CD4-positive, alpha-beta T cell treated with Interferon alpha-2 for 1 hour (primary cell): Measurements from ENCODE around the gene WNT8B.

ENCODE experiments used
- DNase-seq, 2 donors: peaks; one replicate each; pipeline ENCODE4 v3.0.0-alpha.2; 2020 to 2022

The WNT8B gene, protein sequence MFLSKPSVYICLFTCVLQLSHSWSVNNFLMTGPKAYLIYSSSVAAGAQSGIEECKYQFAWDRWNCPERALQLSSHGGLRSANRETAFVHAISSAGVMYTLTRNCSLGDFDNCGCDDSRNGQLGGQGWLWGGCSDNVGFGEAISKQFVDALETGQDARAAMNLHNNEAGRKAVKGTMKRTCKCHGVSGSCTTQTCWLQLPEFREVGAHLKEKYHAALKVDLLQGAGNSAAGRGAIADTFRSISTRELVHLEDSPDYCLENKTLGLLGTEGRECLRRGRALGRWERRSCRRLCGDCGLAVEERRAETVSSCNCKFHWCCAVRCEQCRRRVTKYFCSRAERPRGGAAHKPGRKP

DNA sequence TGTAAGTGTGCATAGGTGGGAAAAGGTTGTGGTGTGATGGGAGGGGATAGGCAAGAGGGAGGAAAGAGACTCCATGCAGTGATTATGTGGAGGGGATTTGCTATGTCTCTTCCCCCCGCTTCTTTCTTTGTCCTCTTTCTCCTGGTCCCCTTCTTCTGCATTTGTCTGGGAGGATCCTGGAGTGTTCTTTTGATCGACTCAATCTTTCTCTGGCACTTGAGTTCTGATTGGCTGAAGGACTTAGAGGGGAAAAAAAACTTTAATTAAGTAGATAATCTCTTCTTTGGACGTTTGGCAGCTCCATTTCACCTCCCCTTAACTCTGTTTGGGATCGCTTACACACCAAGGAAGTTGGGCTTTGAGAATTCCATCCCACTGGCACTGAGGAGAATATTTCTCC lies at the start of gene WNT8B:
Gene WNT8B, plus strand, starts transcription at position 301 of the 400 bp plus-strand sequence. CDS start 160 bp downstream, outside the sequence.
- DNase-seq = no peak

DNA sequence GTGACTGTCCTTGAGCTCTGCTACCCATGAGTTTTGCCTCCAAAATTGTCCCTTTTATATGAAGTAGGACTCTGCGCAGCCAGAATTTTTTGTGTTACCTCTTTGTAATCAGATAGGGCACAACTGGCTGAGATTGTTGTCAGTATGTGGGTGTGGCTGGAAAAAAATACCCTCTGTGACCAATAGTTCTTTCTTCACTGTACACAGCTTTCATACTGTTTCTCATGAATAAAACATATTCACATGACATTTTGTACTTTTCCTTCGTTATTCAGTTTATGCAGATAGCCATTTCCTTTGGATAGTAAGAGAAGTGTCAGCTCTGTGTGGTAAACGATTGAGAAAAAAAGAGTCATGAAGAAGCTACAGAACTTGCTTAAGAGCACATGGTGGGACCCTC lies 49.6 kb upstream of the WNT8B start:
- DNase-seq = no peak

DNA sequence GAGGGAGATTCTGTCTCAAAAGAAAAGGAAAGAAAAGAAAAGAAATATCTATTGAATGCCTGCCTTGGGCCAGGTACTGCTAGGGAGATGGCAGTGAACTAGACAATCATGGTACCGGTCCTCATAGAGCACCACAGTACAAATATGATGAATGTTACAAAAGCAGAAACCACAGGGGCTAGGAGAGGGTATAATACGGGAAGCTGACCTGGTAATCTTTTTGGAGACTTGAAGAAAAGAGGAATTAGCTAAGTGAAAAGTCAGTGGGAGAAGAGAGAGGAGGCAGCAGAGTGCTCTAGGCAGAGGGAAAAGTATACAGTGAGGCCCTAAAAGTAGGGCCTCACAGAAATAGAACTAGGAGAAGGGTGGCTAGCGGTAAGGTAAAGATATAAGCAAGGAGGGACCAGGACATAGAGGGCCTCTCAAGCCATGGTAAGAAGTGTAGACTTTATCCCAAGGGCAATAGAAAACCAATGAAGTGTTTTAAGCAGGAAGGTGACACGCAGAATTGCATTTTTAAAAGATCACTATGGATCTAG lies 42.8 kb upstream of the WNT8B start:
- no peak for DNase-seq

DNA sequence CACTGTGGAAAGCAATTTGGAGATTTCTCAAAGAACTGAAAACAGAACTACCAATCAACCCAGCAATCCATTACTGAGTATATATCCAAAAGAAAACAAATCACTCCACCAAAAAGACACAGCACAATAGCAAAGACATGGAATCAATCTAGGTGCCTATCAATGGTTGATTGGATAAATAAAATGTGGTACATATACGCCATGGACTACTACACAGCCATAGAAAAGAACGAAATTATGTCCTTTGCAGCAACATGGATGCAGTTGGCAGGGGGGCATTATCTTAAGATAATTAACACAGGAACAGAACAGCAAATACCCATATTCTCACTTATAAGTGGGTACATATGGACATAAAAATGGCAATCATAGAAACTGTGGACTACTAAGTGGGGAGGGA lies 35.4 kb upstream of the WNT8B start:
- no peak for DNase-seq

DNA sequence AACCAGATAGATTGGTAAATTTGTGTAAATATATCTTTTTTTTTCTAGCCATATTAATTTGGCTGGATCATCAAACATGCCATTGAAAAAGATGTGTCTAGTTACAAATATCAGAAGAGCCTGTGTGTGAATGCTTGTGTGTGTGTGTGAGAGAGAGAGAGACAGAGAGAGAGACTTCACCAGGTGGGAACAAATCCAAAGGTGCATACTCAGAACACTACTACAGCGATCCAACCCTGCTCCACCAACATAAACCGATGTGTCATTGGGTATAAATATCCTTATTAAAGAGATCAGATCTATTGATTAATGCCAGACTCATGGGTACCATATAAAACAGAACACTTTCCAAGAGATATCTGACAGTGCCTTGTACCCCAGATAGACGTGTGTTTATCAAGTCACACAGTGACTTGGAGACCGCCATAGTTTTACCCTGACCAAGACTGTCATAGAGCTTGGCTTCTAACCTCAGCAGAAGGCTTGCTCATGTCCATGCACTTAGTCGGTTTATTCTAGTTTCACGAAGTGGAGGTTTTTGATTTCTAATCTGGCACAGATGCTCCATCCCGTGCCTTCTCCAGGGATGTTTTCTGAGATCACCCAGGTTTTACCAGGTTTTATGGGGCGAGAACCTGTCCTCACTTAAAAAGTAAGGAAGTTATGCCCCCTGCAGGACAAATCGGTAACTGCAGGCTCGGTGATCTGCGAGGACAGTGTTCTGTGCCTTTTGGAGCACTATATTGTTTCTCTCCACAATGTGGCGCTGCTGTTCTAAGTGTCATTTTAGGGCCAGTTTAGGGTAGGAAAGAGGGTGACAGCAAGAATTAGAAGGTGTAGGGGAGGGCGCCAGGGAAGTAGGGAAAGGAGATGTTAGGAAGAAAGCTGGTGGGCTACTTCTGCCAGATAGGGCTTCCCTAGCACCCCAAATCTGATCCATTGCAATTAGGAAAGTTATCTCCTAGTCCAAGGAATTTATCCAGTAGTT lies 29.3 kb upstream of the WNT8B start:
- DNase-seq = peak; percentile 90 to 95

DNA sequence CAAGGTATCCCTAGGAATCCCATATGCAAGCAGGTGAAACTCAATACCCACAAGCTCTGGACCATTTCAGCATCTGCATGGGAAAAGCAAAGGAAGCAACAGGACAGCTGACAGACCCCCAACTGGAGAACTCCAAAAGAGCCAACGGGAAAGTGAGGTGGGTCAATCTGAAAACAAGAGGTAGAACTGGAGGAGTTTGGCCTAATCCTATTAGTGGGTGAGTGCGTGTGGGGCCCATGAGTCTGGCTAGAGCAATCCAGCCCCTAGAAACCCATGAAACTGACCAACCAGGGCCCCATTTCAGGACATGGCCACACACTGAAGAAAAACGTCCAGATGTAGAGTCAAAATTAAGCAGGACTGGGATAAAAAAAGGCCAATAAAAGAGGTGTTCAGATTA lies 26.6 kb upstream of the WNT8B start:
- DNase-seq = no peak

DNA sequence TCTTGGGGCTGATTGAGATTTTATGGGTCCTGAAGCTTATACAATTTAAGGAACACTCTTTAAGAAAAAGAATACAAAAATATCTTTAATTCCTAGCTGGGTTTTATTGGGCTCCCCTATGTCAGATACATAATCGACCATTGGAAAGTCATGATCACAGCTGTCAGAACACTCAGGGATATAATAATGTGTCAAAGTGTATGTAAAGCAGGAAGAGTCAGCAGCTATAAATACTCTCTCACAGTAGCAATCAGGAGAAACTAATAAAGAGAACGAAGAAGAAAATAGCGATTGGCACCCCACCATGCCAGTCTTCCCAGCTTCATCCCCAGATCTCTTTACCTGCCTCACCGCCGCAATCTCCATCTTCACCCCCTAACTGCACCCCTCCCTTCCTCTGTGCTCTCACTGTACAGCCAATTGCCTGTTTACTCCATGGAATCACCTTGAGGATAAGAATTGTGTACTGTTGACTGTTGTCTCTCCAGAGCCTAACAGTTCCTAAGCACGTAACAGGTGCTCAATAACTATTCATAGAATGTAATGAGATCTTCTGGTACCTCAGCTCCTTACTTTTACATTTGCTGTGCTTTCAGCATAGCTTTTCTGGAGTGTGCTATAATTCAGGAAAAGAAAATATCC lies 24.0 kb upstream of the WNT8B start:
- no peak for DNase-seq

DNA sequence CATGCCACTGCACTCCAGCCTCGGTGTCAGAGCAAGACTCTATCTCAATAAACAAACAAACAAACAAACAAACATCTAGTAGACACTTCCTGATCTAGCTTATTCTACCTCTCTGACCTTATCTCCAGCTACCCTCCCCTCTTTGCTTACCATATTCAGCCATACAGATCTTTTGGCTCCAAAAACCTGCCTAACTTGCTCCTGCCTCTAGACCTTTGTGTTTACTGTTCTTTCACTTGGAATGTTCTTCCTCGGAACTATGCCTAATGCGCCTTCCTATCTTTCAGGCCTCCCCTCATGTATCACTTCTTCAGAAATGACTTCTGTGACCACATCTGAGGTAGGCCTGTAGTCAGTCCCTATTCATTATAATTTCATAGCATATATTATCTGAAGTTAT lies 20.3 kb upstream of the WNT8B start:
- DNase-seq = no peak

DNA sequence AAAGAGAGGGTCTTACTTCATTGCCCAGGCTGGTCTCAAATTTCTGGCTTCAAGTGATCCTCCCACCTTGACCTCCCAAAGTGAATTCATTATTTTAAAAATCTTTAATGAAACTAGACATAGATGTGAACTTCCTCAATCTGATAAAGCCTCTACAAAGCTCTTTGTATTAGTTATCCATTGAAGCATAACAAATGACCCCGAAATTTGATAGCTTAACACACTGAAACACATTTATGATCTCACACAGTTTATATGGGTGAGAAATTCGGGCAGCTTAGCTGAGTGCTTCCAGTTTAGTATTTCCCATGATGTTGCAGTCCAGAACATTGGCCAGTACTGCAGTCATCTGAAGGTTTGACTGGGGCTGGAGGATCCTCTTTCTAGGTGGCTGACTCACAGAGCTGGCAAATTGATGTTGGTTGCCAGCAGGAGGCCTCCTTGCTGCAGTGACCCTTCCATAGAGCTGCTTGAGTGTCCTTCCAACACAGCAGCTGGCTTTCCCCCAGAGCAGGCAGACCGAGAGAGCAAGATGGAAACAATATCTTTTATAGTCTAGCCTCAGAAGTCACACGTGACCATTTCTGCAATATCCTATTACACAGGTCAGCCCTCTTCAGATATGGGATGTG lies 16.6 kb upstream of the WNT8B start:
- no peak for DNase-seq

DNA sequence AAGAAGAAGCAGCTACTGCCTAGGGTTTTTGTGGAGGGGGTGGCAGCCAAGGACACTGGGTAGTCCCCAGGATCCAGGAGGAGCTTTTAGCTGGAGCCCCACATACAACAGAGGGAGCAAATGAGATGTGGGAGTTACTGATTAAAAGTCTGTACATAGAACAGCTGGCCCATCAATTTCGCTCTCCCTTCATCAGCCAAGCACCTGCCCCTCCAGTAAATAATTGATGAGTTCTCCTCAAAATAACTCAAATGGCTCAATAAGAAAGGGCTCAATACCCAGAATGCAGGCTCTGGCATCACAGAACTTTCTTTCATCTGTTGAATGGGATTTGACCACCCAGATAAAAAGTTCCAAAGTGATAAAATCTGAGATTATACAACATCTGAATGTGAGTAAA lies 15.1 kb upstream of the WNT8B start:
- no peak for DNase-seq

DNA sequence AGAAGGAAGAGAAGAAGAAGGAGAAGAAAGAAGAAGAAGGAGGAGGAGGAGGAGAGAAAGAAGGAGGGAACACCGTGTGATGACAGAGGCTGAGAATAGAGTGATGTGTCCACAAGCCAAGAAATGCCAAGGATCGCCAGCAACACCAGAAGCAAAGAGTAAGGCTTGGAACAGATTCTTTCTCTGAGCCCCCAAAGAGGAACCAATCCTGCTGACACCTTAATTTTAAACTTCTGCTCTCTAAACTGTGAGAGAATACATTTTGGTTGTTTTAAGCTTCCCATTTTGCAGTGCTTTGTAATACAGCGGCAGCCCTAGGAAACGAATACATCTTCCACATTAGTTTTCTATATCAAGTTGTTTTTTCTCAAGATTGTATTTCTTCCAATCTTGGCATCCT lies 13.9 kb upstream of the WNT8B start:
- DNase-seq = no peak

DNA sequence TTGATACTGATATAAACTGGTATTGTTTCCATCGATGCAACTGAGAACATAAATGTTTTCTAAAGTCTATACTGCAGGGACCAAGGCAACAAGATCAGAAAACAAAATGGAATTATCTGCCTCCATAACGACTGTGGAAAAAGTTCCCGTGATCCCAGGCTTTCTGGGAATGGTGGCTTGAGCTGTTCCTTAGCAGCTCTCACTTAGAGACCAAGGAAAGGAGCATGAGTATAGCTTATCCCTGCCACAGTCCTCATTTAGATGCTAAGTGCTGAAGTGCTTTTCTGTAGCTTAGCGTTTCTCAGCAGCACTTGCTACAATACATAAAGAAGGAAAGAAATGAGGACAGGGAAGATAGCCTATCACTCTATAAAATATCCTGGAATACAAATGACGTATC lies 5.5 kb downstream of the WNT8B start:
- no peak for DNase-seq

DNA sequence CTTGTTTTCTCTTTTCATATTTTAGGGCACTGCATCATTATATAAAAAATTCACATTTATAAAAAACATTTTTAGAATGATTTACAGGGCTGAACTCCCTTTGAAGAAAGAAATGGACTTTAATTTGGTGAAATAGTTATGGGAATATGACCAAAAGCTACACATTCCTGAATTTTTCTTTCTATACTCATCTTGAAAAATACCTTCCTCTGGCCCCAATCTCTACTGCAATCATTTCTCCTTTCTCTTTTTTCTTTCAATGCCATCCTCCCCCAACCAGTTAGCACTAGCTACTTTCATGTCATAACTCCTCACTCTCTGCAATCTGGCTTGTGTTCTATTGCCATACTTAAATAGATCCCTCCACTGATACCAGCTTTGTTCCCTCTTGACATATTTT lies 6.2 kb downstream of the WNT8B start:
- DNase-seq = no peak

DNA sequence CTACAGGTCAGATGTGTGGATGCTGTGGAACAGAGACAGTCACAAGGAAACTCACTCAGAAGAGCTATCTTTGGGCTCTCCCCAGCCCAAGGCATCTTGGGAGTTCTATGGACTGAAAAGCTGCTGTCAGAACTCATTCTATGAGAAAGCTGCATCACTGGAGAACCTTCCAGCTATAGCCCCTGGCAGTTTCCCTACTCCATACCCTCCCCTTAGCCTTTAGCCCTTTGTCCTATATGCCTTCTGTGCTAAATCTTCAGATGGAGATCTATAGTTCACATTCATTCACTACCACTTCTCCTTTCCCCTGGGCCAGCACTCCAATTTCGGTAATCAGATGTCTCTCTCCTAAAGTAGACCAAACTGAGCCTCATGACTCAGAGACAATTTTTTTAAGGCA lies 6.9 kb downstream of the WNT8B start:
- DNase-seq = no peak

DNA sequence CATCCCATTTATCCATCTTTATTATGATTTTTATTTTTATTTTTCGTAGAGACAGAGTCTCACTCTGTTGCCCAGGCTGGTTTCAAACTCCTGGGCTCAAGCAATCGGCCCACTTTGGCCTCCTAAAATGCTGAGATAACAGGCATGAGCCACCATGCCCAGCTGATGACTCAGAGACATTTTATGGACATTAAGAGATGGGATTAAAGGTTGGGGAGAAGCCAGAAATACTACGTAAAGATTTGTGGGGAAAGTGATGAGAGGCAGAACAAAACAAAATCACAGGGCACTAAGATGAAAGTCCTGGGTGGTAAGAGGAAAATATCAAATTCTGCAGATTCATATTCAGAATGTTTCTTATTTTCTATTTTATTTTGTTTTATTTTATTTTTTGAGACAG lies 7.6 kb downstream of the WNT8B start:
- no peak for DNase-seq

DNA sequence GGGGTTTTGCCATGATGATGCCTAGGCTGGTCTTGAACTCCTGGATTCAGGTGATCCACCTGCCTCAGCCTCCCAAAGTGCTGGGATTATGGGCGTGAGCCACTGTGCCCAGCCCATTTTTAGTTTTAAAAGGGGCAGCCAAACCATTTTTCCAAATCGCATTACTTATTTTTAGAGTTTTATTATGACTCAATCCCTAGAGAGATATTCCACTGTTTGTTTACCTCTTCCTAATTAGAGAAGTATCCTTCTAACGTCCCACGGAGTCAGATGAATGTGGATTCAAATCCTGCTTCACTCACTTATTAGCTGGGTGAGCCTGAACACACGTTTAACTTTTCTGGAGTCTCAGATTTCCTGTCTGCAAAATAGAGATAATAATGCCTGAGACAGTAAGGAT lies 15.2 kb downstream of the WNT8B start:
- no peak for DNase-seq

DNA sequence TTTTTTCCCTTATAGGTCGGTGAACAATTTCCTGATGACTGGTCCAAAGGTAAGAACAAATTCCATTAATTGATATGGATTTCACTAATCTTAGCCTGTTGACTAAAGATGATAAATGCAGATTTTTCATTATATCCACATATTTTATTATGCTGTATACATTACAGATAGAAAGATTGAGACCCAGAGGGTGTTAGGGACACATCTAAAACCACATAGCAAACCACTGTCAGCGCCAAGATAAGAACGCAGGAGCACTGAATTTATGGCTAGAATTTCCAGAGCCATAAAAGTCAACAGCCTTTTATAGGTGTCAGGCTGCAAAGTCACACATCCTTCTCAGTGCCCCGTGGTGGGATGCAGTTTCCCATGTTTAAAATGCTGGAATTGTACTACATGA lies 16.2 kb downstream of the WNT8B start:
- DNase-seq = no peak

DNA sequence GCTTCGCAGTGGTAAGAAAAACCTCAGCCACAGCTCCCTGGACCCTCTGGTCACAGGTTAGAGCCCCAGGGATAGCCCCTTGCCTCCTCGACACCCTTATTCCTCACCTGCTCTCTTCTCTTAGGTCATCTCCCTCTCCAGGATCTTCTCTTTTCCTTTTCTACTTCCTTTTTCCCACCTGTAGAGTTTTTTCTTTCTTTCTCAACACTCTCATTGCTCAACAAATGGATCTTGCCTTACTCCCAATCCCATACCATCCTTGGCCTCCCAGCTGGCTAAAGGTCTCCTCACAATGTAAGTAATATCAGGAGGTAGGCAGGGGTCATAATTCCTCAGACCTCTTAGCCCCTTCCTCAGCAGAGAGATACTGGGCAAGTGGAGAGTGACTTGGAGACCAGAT lies 17.2 kb downstream of the WNT8B start:
- no peak for DNase-seq

DNA sequence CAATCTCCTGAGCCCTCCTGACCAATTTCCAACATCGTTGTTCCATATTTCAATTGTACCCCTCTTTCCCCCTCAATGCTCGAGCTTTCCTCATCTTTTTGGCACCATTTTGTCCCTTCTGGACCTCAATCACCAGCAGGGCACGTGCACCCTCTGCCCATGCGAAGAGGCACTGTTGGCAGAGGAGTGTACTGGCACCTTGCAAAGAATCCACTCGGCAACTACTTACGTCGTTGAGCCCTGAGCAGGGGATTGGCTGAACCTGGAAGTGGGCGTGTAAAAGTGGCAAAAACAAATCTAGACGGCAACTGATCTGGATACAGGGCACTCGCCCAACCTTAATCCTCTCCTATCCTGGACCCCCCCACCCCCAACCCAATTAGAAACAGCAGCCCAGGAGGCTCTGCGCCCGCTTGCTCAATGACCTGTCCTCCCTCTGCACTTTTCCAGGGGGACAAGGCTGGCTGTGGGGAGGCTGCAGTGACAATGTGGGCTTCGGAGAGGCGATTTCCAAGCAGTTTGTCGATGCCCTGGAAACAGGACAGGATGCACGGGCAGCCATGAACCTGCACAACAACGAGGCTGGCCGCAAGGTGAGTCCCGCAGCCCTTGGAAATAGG lies 18.8 kb downstream of the WNT8B start:
- peak; percentile 91 to 95 for DNase-seq

DNA sequence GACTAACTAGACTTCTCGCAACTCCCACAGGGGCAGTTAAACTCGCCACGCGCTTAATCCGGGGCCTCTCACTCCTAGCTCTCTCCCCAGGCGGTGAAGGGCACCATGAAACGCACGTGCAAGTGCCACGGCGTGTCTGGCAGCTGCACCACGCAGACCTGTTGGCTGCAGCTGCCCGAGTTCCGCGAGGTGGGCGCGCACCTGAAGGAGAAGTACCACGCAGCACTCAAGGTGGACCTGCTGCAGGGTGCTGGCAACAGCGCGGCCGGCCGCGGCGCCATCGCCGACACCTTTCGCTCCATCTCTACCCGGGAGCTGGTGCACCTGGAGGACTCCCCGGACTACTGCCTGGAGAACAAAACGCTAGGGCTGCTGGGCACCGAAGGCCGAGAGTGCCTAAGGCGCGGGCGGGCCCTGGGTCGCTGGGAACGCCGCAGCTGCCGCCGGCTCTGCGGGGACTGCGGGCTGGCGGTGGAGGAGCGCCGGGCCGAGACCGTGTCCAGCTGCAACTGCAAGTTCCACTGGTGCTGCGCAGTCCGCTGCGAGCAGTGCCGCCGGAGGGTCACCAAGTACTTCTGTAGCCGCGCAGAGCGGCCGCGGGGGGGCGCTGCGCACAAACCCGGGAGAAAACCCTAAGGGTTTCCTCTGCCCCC lies 19.5 kb downstream of the WNT8B start:
- peak; percentile 59 to 71 for DNase-seq

DNA sequence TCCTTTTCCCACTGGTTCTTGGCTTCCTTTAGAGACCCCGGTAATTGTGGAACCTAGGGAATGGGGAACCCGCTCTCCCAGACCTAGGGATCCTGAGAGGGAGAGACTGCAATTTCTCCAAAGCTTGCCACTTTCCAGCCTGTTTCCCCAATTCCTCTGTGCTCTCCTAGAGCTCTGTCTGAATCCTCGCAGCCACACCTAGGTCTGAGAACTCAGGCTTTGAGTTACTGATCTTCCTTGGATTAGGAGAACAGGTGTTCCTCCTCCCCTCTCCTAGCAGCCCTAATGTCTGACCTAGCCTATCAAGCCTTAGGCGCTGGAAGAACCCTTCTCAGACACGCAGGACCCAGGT lies 20.0 kb downstream of the WNT8B start:
- DNase-seq = no peak
